ENCODE results near the gene GRM4. TPM values are rescaled to one million over a fixed set of nuclear protein-coding genes. Genes with fewer than 3 reads are reported as not detected.

The GRM4 gene
- 0.88 TPM for total RNA-seq

DNA sequence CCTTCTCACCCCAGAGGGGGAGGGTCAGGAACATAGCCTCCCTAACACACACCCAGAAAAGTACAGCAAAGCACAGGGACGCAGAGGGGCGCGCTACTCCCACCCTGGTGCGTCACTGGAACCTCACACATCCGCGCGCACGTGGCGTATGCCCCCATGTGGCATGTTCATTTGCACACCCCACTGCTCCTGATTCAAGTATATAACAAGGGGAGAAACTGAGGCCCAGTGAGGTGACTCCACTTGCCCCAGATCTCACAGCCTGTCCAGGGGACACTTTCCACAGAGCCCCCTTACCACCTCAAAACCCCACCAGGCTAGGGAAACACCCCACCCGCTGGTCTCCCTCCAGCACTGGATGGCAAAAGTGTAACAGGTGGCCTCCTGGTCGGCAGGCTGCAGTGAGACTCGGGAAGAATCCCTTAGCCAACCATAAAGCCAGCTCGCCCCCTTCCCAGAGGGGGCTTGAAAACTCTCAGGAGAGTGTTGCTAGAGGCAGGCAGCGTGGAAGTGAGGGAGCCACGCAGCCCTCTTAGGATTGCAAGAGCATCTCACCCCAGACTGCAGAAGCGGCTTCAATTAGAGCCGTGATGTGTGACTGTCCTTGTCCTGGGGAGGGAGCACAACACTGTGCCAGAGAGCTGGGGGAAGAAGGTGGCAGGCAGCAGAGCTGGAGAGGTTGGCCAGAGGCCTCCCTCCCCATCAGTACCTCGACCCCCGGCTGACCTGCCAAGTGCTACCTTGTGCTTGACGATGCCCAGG, at the start of gene GRM4:
Gene GRM4 (minus strand): TSS at position 67 of the 762 bp plus-strand sequence. CDS start 12,591 bp downstream, outside the sequence.

Small RNAs within 50 kb of the gene (small RNA-seq; reads per million reads assigned to genes)
- gene MIR1275 (ENCODE audit: low replicate concordance) = not detected

Other genes starting within 250 kb of the GRM4 start
- 50.6 TPM for gene HMGA1, start 90.8 kb upstream of the GRM4 start, total RNA-seq
- gene SMIM29, start 102.9 kb upstream of the GRM4 start, total RNA-seq = 10.0 TPM
- 47.9 TPM for gene NUDT3, start 246.6 kb upstream of the GRM4 start, total RNA-seq

Measured in metanephros (tissue), 2 donors.